Muscle of leg (tissue), 11 donors: ENCODE measurements around the gene UBE2M. TPM values are rescaled to one million over a fixed set of nuclear protein-coding genes. Genes with fewer than 3 reads are reported as not detected.
A peak's percentile ranks its signal among the peaks of the same experiment; 100 is the strongest.

ENCODE experiments used
- DNase-seq: peaks from one replicate; pipeline ENCODE4 v3.0.0; 2013
- H3K27ac ChIP-seq: one replicate; pipeline ENCODE4 v1.5.1; 2013; ENCODE audit warnings: mild to moderate bottlenecking, low read length, control low read depth
- H3K27me3 ChIP-seq: one replicate; pipeline ENCODE4 v1.6.1; 2013; ENCODE audit warnings: low read length; ENCODE audit not compliant: control insufficient read depth, insufficient read depth
- H3K36me3 ChIP-seq: one replicate; pipeline ENCODE4 v1.6.1; 2013; ENCODE audit warnings: low read length; ENCODE audit not compliant: control insufficient read depth, insufficient read depth
- H3K4me1 ChIP-seq: one replicate; pipeline ENCODE4 v1.6.1; 2013; ENCODE audit warnings: low read length; ENCODE audit not compliant: control insufficient read depth, insufficient read depth
- H3K4me3 ChIP-seq: one replicate; pipeline ENCODE4 v1.5.1; 2013; ENCODE audit warnings: low read length, control low read depth
- H3K9me3 ChIP-seq: replicated peaks from 2 replicates; pipeline ENCODE4 v1.6.1; 2013; ENCODE audit warnings: low read depth, low read length; ENCODE audit not compliant: control insufficient read depth
- WGBS: methylation state at CpG from one replicate; pipeline ENCODE4 v1.1.5; 2013; ENCODE audit warnings: missing lambda C conversion rate; ENCODE audit not compliant: insufficient coverage; 5-methylcytosine and 5-hydroxymethylcytosine counted together
- polyA plus RNA-seq, 8 donors: library from polyadenylated mRNA; unstranded; fragments of 120-200 nt; gene quantifications; one replicate each; pipeline versions ENCODE4 v1.2.1 to v1.2.3, GENCODE V29; 2013; ENCODE audit warnings: inconsistent platforms in 1 of 8, low replicate concordance in 1 of 8; ENCODE audit not compliant: insufficient read length in 8 of 8, insufficient read depth in 1 of 8
- total RNA-seq: library from RNA; stranded (reverse); fragments of 120-200 nt; gene quantifications from one replicate; pipeline ENCODE4 v1.2.4, GENCODE V29; 2013

The UBE2M gene
- total and polyA plus RNA-seq, 9 donors = 30.6 to 71.8 (median 66.2) TPM

- Histone ChIP-seq H3K27me3 (no peaks in the 10 kb centered on the region), H3K27ac (peak overlapping the region; percentile 99), H3K9me3 (no peaks in the 10 kb centered on the region), H3K4me3 (peak overlapping the region; percentile 75), H3K36me3 (peaks cover 45% of the 10 kb centered on the region), H3K4me1 (peaks cover 47% of the 10 kb centered on the region)
- WGBS = 17% methylated on average over 2 of the region's 4 CpGs
- DNase-seq = no peak
These were observed 3.0 kb downstream of the UBE2M start for GRCh38 chr19:58555369-58555885.

DNA sequence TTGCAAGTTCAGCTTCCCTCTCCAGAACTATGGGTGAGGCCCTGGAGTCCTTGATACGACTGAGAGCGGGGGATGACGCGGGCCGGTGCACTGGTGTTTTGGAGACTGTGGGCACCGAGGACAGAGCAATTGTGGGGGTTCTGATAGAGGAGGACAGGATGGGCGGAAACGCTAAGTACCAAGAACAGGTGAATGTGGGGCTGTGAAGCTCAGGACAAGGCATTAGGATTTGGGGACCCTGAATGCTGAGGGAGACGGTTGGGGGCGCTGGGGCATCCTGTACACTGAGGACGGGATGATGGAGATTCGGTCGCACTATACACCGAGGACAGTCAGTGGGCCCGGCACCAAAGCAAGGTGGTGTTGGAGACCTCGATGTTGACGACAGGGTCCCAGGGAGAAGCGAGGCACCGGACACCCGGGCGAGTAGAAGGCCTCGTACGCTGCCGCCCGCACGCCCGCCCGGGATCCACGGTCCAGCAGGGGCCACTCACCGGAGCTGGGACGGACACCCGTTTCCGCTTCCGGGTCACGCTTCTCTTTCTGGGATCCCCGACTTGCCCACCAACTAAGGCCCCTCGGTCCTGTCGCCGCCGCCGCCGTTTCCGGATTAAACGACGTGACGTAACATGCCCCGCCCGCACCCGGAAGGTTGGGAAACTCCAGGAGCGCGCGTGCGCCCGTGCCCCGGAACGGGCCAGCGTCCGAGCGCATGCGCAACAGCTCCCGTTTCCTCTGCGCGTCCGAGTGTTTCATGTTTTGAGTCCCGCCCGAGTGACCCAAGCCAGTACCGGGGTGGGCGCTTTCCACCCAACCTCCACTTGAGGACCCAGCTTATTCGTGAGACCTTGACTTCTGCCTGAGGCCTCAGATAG lies 3.7 kb downstream of the UBE2M start, which contains the start of gene CHMP2A:
CHMP2A (minus strand) TSS at position 612 of the 875 bp plus-strand sequence. CDS start 893 bp downstream, outside the sequence.
- H3K36me3 ChIP-seq = peaks cover 52% of the 10 kb centered on the region
- H3K4me1 ChIP-seq = peaks cover 41% of the 10 kb centered on the region
- H3K9me3 ChIP-seq = no peaks in the 10 kb centered on the region
- H3K4me3 ChIP-seq = peak within 1 kb of the TSS; percentile 75
- under 1% methylated on average over 68 of the region's 69 CpGs for WGBS
- DNase-seq = peak; percentile 98
- H3K27me3 ChIP-seq = no peaks in the 10 kb centered on the region
- peak within 1 kb of the TSS; percentile 99 for H3K27ac ChIP-seq

- peak overlapping the region; percentile 75 for H3K4me3 ChIP-seq
- H3K36me3 ChIP-seq = peaks cover 60% of the 10 kb centered on the region
- peaks cover 39% of the 10 kb centered on the region for H3K4me1 ChIP-seq
- no peaks in the 10 kb centered on the region for H3K27me3 ChIP-seq
- peak overlapping the region; percentile 99 for H3K27ac ChIP-seq
- H3K9me3 ChIP-seq = no peaks in the 10 kb centered on the region
- WGBS = 34% methylated on average over 11 of the region's 18 CpGs
- DNase-seq = peak; percentile 41
These were observed 4.5 kb downstream of the UBE2M start for GRCh38 chr19:58553799-58554493.

DNA sequence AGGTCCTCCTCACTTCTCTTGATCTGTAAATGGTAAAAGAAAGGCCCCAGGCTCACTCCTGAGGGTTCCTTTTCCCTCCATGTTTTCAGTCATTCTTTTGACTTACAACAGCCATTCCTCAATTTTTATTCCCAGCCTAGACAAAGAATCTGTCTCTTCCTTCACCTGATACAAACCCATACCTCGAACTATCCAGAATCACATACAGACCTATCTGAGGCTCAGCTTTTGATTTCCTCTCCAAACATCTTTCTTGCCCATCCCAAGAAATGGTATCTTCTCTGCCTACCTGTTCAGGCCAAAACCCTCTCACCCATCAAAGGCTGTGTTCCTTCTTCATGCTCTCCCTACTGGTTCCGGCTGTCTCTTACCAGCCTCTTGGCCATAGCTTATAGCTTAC lies 5.8 kb downstream of the UBE2M start:
- Histone ChIP-seq H3K4me1 (peaks cover 36% of the 10 kb centered on the region), H3K9me3 (no peaks in the 10 kb centered on the region), H3K27me3 (no peaks in the 10 kb centered on the region), H3K36me3 (peaks cover 73% of the 10 kb centered on the region), H3K27ac (no peak overlapping the region), H3K4me3 (no peak overlapping the region)
- no peak for DNase-seq
- 83% methylated on average over 1 of the region's 2 CpGs for WGBS

- Histone ChIP-seq H3K36me3 (peaks cover 77% of the 10 kb centered on the region), H3K4me1 (peaks cover 31% of the 10 kb centered on the region), H3K4me3 (no peak overlapping the region), H3K27ac (no peak overlapping the region), H3K9me3 (no peaks in the 10 kb centered on the region), H3K27me3 (no peaks in the 10 kb centered on the region)
- DNase-seq = peak; percentile 7
- WGBS = 89% methylated on average over 14 of the region's 18 CpGs
These were observed 6.6 kb downstream of the UBE2M start for GRCh38 chr19:58551577-58552471.

DNA sequence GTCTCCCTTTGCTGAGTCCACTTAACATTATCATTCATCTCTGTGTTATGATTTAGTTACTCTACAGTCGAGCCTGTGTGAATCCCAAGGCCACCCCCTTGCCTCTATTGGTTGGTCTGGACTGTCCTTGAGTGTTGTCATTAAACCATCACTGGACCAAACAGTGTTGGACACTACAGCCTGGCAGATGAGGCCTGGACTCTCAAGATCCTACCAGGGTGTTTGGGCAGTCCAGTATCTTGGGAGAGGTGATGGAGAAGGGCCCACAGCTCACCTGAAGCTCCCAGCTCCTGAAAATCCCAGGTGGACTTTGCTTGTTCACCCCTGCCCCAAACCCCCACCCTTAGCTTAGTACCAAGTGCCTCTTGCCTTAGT lies 7.3 kb downstream of the UBE2M start:
- H3K36me3 ChIP-seq = peaks cover 77% of the 10 kb centered on the region
- WGBS = no CpG with 5 or more reads among the region's 1 CpG
- peaks cover 31% of the 10 kb centered on the region for H3K4me1 ChIP-seq

DNA sequence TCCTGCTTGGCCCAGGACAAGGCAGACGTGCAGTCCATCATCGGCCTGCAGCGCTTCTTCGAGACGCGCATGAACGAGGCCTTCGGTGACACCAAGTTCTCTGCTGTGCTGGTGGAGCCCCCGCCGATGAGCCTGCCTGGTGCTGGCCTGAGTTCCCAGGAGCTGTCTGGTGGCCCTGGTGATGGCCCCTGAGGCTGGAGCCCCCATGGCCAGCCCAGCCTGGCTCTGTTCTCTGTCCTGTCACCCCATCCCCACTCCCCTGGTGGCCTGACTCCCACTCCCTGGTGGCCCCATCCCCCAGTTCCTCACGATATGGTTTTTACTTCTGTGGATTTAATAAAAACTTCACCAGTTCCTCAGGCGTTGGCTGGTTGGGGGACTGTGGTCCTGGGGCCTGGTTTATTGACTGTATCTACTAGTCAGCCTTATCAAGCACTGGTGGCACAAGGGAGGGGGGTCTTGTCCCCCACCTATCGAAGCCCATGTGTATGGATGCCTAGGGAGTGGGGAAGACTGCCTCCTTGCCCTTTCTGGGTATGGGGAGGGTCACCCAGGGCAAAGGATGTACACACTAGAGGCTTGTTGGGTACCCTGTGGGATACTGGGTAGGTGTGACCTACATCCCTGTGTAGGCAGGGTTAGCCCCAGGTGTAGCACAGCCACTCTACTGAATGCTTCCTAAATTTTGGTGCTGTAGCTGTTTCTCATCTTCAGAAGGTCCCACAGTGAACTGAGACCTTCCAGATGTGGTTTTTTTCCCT lies 7.9 kb downstream of the UBE2M start:
- peaks cover 32% of the 10 kb centered on the region for H3K4me1 ChIP-seq
- no peaks in the 10 kb centered on the region for H3K9me3 ChIP-seq
- peaks cover 77% of the 10 kb centered on the region for H3K36me3 ChIP-seq
- 86% methylated on average over 10 of the region's 13 CpGs for WGBS
- no peak overlapping the region for H3K27ac ChIP-seq
- DNase-seq = no peak
- H3K4me3 ChIP-seq = no peak overlapping the region
- H3K27me3 ChIP-seq = no peaks in the 10 kb centered on the region

More for the DNA sequence above, 7.3 kb downstream of the UBE2M start:
- Histone ChIP-seq H3K9me3 (no peaks in the 10 kb centered on the region), H3K27ac (no peak overlapping the region), H3K4me3 (no peak overlapping the region), H3K27me3 (no peaks in the 10 kb centered on the region)
- peak; percentile 6 for DNase-seq

GRCh38 chr19:58549664-58550361 lies 8.6 kb downstream of the UBE2M start:
- Histone ChIP-seq H3K4me1 (peaks cover 31% of the 10 kb centered on the region), H3K36me3 (peaks cover 78% of the 10 kb centered on the region), H3K4me3 (no peak overlapping the region), H3K27ac (no peak overlapping the region), H3K27me3 (no peaks in the 10 kb centered on the region), H3K9me3 (no peaks in the 10 kb centered on the region)
- peak; percentile 8 for DNase-seq
- 86% methylated on average over 1 of the region's 11 CpGs for WGBS
